H4 (cell line): ENCODE measurements around the gene OR9Q1. TPM values are rescaled to one million over a fixed set of nuclear protein-coding genes. Genes with fewer than 3 reads are reported as not detected.
"Not testable (repeated sequence)": the region's sequence is repeated elsewhere in the genome, so short reads cannot be mapped to it uniquely, and the experiment has no call there.

Source experiments
- DNase-seq: peaks from one replicate; pipeline ENCODE4 v3.0.0-alpha.2; 2015; ENCODE audit warnings: low spot score
- total RNA-seq: library from RNA; depleted of rRNA; stranded (reverse); fragments of >200 nt; shearing (Covaris generic); gene quantifications from 2 replicates; pipeline ENCODE4 v1.2.3, GENCODE V29; 2014

The OR9Q1 gene
- total RNA-seq, 1 experiment from 2014 or later = not detected

- no peak for DNase-seq
These were observed 109.8 kb downstream of the OR9Q1 start for GRCh38 chr11:58133309-58134076.

DNA sequence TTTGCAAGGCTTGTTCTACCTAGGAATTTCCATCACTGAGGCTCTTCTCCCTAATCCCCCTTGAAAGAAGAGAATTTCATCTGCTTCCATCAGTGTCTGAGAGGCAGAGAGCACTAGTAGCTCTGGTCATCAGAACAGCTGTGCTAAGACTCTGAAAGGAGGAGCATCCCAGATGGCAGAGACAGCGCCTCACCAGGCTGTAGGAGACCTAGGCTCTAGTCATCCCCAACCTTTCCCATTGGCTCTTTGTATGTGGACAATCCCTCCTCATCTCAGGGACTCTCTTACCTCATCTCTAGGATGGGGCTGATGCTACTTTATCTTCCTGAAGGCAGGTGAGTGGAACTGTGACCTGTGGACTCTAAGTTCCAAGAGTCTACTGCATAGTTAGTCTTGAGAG, 110.5 kb downstream of the OR9Q1 start:
- no peak for DNase-seq

GRCh38 chr11:58135171-58135570, 111.5 kb downstream of the OR9Q1 start:
- DNase-seq = no peak

- DNase-seq = no peak
These were observed 119.1 kb downstream of the OR9Q1 start for GRCh38 chr11:58142761-58143160.

GRCh38 chr11:58152781-58153180, 129.1 kb downstream of the OR9Q1 start:
- no peak for DNase-seq

DNA sequence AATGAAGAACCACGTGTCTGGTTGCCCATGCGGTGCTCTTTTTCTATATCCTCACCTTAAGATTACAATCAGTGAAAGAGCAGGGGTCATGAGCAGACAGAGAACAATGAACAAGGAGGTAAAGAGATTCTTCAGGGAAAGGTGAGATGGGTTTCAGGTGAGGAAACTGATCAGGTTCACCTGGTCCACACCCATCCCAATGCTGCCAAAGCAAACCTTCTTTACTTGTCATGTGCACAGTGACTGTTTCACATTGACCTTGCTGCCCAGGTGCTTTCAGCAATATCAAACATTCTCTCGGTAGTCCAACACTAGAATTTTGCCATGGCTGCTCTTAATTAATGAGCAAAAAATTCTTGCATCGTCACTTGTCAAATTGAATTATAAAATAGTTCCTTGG, 140.7 kb downstream of the OR9Q1 start:
- DNase-seq = no peak

DNA sequence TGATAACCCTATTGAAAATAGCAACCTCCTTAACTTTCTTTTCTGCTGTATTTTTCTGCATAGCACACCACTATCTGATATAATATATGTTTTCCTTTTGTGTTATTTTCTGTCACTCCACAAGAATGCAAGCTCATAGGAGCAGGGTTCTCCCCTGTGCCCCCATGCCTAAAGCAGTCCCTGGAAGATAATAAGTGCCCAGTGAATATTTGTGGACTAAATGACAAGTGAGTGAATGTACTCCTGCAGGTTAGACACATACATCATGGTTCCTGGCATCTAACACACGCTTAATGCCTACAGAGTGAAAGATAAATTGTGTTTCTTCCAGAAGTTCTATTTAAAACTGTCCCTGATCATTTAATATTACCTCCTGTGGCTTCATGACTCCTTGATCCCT, 141.3 kb downstream of the OR9Q1 start:
- no peak for DNase-seq

DNA sequence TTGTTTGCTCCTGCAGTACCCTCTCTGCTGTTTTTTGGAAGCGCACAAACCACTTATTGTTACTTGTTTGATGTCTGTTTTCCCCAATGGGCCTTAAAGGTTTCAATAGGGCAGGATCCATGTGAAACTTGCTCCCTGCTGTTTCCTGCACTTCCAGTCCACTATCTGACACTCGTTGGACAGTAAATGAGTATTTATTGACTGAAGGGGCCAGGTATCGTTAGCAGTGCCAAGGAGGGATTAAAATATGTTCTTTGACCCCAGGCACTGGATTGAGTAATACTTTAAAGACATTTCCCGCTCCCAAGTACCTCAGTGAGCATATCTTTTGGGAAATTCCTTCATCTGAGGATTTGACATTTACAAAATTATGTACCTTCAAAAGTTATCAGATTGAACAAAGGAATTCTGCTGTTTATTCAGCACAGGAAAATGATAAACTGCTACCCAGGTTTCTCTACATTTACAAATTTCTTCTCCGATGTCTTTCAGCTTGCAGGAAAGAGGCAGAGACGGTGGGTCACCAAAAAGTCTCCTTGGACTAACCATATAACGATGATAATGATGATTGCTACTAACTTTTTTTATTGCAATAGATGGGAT, 141.9 kb downstream of the OR9Q1 start:
- no peak for DNase-seq

DNA sequence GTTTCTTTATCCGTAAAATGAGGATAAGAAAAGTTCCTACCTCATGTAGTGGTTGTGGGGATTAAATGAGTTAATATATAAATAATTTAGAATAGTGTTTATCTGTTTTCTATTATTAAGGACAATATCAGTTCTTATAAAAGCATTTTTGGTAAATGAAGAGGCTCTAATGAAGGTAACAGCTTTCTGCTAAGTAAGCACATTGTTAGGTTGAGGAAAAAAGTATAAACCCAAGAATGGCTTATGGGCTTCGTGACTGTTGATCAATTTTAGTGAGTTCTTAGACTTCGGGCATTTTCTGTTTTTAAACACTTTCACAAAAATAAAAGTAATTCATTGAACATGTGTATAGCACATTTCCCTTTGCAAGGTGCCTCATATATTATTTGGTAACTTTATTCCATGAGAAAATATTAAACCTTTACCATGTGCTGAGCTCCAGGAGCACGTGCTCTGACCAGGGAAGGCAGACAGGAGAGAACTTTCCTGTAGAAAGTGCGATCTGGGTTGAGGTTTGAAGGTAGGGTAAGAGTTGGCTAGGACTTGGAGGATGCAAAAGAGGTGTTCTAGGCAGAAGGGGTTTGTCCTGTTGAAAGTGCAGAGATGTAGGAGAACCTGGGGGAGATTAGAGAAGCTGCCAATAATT, 153.9 kb downstream of the OR9Q1 start:
- DNase-seq = no peak

GRCh38 chr11:58178444-58178843, 154.8 kb downstream of the OR9Q1 start:
- no peak for DNase-seq

DNA sequence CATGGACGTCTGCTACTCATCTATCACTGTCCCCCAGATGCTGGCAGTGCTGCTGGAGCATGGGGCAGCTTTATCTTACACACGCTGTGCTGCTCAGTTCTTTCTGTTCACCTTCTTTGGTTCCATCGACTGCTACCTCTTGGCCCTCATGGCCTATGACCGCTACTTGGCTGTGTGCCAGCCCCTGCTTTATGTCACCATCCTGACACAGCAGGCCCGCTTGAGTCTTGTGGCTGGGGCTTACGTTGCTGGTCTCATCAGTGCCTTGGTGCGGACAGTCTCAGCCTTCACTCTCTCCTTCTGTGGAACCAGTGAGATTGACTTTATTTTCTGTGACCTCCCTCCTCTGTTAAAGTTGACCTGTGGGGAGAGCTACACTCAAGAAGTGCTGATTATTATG, 156.0 kb downstream of the OR9Q1 start:
- no peak for DNase-seq

DNA sequence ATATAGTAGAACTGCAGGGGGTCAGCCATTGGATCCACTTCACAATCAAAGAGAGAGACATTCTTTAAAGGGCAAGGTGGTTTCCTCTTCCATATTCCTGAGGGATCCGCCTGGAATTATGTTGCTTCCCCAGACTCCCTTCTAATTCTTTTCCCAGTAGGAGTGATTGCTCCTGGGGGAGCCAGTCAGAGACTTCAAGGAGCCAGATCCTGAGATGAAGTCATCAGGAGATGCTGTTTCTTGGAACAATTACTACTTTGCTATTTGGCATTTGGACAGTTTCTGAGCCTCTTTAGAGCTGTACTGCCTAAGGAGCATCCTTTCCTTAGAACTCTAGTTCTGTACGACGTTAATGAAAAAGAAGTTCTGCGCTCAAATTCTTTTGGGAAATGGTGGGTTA, 163.3 kb downstream of the OR9Q1 start:
- no peak for DNase-seq

DNA sequence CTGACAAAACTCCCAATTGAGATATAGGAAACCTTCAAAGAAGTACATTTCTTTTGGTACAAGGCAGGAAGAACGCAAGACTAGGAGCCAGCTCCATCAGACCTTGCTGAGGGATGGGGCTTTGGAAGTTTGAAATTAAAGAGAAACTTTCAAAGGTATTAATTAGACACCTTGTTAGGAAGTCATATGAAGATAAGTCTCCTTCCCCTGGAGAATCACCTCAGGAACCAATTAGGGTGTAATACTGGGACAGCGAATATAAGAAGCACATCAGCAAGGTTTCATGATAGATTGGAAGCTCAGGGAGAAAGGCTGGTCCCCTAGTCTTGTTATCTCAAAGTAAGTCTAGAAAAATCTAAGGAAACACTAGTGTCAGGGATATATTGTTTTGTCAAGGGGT, 165.1 kb downstream of the OR9Q1 start, which contains the start of gene OR9Q2:
OR9Q2 (plus strand) TSS at position 301 of the 400 bp plus-strand sequence. CDS start 1,421 bp downstream, outside the sequence.
- no peak for DNase-seq

DNA sequence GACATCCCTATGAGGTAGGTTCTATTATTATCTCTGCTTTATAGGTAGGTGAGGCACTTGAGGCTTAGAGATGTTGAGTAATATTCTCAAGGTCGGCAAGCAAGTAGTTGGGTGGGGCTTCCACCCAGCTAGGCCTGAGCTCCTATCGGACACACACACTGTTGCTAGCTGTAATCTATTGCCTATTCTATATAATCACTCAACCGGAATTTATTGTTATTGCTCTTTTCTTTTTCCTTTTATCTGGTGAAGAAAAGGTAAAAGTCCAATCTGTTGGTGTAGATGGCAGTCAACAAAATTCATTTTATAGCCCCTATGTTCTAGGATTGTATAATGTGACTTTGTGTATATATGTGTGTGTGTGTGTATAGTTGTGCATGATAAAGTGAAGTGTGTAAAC, 168.5 kb downstream of the OR9Q1 start:
- no peak for DNase-seq

GRCh38 chr11:58193391-58193790, 169.7 kb downstream of the OR9Q1 start:
- DNase-seq = no peak

DNA sequence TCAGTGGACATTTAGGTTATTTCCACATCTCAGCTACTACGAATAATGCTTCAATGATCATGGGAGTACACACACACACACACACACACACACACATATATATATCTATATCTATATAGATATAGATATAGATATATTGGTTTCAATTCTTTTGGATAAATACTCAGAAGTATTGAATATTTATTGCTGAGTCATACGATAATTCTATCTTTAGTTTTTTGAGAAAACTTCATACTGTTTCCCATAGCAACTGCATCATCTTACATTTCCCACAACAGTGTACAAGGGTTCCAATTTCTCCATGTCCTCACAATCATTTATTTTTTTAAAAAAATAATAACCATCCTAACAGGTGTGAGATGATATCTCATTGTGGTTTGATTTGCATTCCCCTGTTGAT, 172.3 kb downstream of the OR9Q1 start:
- DNase-seq = no peak

- DNase-seq = no peak
These were observed 175.6 kb downstream of the OR9Q1 start for GRCh38 chr11:58199271-58199670.

DNA sequence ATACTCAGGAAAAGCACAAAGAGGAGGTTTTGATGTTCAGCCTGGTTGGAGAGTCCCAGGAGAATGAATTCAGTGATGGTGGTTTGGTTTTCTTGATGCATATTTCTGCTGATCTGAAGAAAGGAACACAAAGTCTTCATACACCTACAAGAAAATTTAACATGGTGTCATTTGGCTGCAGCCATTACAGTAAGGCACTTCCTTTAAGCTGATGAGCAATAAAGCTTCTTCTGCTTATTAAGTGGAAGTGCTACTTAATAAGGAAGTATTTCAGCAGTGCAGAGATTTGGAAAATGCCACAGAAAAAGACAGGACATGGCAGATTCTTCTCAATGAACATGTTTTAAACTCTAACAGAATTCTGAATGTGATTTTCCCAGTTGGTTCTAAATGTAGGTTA, 180.4 kb downstream of the OR9Q1 start, which contains the start of gene OR1S2:
OR1S2 (minus strand) TSS at position 101 of the 400 bp plus-strand sequence; CDS start at position 101, 0 bp downstream.
- DNase-seq = no peak

GRCh38 chr11:58212420-58212819, 188.7 kb downstream of the OR9Q1 start, which contains the start of gene OR1S1:
TSS of gene OR1S1 (plus strand) at chr11:58212720.
- not testable (repeated sequence) for DNase-seq

DNA sequence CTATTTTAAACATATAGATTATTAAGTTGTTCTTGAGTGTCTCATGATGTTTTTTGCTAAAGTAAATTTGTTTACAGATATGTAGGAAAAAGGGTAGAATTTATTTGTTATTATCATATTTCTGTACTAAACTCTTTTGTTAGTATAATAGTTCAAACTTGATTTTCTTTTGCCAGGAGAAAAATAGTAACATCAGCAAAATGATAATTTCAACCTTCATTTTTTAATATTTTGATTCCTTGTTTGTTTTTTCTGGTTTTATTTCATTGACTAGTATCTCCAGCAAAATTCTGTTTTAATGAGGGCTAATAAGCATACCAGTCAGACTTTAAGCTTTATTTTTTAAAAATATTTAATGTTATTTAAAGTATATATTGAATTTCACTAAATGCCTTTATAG, 192.8 kb downstream of the OR9Q1 start:
- no peak for DNase-seq

GRCh38 chr11:58222721-58223120, 199.0 kb downstream of the OR9Q1 start:
- no peak for DNase-seq

DNA sequence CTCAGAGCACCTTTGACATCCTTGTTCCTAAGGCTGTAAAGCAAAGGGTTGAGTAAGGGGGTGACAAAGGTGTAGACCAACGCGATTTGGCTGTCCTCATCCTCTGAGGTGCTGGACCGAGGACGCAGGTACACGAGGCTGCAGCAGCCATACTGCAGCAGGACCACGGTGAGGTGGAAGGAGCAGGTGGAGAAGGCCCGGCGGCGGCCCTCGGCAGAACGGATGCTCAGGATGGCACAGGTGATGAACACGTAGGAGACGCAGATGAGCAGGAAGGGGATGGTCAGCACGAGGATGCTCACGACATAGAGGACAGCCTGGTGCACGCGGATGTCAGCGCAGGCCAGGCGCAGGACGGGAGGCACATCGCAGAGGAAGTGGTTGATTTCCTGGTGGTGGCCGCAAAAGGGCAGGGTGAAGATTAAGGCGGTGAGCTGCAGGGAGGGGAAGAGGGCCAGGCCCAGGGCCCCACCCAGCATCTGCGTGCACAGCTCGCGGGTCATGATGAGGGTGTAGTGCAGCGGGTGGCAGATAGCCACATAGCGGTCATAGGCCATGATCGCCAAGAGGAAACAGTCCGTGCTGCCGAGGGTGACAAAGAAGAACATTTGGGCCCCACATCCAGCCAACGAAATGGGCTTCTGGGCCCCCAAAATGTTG, 204.4 kb downstream of the OR9Q1 start:
- DNase-seq = no peak
